ENCODE results near the gene NKD2. TPM values are rescaled to one million over a fixed set of nuclear protein-coding genes. Genes with fewer than 3 reads are reported as not detected.

The NKD2 gene
- total RNA-seq, 1 donor from 2014 or later, result not detected

DNA sequence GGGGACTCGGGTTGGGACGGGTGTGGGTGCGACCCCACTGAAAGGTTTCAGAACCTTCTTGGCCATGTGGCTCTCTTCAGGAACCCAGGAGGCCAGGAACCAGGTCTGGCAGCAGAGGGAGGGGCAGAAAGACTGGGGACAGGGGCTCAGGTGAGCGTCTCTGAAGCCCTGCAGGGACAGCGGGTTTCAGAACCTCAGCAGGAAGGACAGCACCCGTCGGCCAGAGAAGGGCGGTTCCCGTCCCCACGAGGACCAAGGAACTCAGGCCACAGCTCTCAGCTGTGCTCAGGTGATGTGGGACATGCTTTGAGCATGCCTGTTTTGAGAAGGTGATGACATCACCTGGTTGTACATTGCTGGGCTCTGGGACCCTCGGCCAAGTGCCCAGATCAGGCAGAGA, 77.5 kb downstream of the NKD2 start:
- Mint-ChIP-seq H3K4me1 (ENCODE audit: unreplicated experiment) (no peaks in the 10 kb centered on the region), H3K4me3 (ENCODE audit: unreplicated experiment) (no peak overlapping the region), H3K27ac (ENCODE audit: unreplicated experiment) (no peak overlapping the region), H3K36me3 (ENCODE audit: unreplicated experiment) (no peaks in the 10 kb centered on the region), H3K9me3 (ENCODE audit: unreplicated experiment) (no peaks in the 10 kb centered on the region), H3K27me3 (ENCODE audit: unreplicated experiment) (no peaks in the 10 kb centered on the region)
- TF ChIP-seq, protein P1, sequence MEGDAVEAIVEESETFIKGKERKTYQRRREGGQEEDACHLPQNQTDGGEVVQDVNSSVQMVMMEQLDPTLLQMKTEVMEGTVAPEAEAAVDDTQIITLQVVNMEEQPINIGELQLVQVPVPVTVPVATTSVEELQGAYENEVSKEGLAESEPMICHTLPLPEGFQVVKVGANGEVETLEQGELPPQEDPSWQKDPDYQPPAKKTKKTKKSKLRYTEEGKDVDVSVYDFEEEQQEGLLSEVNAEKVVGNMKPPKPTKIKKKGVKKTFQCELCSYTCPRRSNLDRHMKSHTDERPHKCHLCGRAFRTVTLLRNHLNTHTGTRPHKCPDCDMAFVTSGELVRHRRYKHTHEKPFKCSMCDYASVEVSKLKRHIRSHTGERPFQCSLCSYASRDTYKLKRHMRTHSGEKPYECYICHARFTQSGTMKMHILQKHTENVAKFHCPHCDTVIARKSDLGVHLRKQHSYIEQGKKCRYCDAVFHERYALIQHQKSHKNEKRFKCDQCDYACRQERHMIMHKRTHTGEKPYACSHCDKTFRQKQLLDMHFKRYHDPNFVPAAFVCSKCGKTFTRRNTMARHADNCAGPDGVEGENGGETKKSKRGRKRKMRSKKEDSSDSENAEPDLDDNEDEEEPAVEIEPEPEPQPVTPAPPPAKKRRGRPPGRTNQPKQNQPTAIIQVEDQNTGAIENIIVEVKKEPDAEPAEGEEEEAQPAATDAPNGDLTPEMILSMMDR (IDR thresholded peaks at IDR 0.05), result no peak
- no peak for DNase-seq (ENCODE audit: extremely low spot score, unreplicated experiment)

DNA sequence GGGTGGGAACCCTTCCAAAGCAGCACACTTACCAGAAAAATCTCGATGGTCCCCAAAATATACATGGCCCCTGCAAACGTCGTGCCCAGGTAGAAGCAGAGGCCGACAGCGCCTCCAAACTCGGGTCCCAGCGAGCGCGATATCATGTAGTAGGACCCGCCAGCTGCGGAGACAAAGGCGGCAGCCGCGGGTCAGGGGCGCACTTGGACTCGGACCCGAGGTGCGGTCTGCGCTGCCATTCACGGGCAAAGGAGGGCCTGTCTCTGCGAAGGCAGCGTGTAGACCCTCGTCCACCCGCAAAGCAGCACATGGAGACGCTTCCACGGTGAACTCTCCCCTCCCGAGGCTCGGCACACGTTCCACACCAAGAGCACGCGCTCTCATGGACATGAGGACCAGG, 78.3 kb downstream of the NKD2 start:
- no peaks in the 10 kb centered on the region for H3K4me1 Mint-ChIP-seq (ENCODE audit: unreplicated experiment)
- DNase-seq (ENCODE audit: extremely low spot score, unreplicated experiment), result no peak
- H3K4me3 Mint-ChIP-seq (ENCODE audit: unreplicated experiment), result no peak overlapping the region
- no peak overlapping the region for H3K27ac Mint-ChIP-seq (ENCODE audit: unreplicated experiment)
- no peaks in the 10 kb centered on the region for H3K27me3 Mint-ChIP-seq (ENCODE audit: unreplicated experiment)
- H3K9me3 Mint-ChIP-seq (ENCODE audit: unreplicated experiment), result no peaks in the 10 kb centered on the region
- TF ChIP-seq, protein P1 (IDR thresholded peaks at IDR 0.05), result no peak
- no peaks in the 10 kb centered on the region for H3K36me3 Mint-ChIP-seq (ENCODE audit: unreplicated experiment)

DNA sequence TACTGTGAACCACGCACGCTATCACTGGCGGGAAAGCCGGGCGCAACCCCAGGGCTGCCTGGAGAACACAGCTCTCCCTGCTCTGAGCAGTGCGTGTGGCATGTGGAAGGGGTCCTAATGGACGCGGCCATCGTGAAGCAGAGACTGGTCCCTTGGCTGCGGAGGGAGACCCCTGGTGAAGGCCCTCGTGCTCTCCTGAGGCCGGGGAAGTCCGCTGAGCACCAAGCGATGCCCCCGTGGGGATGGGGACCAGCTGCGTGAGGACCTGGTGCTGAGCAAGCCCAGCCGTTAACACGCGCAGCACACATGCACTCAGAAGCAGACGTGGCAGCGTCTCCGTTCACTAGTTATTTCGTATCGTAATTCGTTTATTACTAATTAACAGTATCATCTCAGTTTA, 78.8 kb downstream of the NKD2 start:
- TF ChIP-seq, protein P1 (IDR thresholded peaks at IDR 0.05), result no peak
- H3K4me3 Mint-ChIP-seq (ENCODE audit: unreplicated experiment), result no peak overlapping the region
- no peaks in the 10 kb centered on the region for H3K27me3 Mint-ChIP-seq (ENCODE audit: unreplicated experiment)
- no peaks in the 10 kb centered on the region for H3K4me1 Mint-ChIP-seq (ENCODE audit: unreplicated experiment)
- H3K36me3 Mint-ChIP-seq (ENCODE audit: unreplicated experiment), result no peaks in the 10 kb centered on the region
- H3K9me3 Mint-ChIP-seq (ENCODE audit: unreplicated experiment), result no peaks in the 10 kb centered on the region
- no peak for DNase-seq (ENCODE audit: extremely low spot score, unreplicated experiment)
- H3K27ac Mint-ChIP-seq (ENCODE audit: unreplicated experiment), result no peak overlapping the region

DNA sequence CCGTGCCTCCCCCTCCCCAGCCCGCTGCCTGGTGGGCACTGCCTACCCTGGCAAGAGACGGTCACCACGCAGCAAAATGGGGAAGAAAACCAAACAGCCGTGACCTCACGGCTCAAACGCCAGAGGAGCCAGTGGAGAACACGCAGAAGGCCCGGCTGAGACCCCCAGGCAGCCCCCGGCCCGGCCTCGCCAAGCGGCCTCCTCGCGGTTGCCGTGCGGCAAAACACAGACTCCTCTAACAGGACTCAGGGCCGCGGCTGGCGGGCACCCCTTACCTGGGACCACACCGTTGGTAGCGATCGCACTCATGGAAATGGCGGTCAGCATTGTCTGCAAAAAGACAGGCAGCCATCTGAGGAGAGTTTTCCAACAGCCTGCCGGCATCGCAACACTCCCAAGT, 79.4 kb downstream of the NKD2 start:
- H3K27ac Mint-ChIP-seq (ENCODE audit: unreplicated experiment), result no peak overlapping the region
- TF ChIP-seq, protein P1 (IDR thresholded peaks at IDR 0.05), result no peak
- no peak for DNase-seq (ENCODE audit: extremely low spot score, unreplicated experiment)
- H3K4me3 Mint-ChIP-seq (ENCODE audit: unreplicated experiment), result no peak overlapping the region
- H3K36me3 Mint-ChIP-seq (ENCODE audit: unreplicated experiment), result no peaks in the 10 kb centered on the region
- H3K27me3 Mint-ChIP-seq (ENCODE audit: unreplicated experiment), result no peaks in the 10 kb centered on the region
- no peaks in the 10 kb centered on the region for H3K9me3 Mint-ChIP-seq (ENCODE audit: unreplicated experiment)
- no peaks in the 10 kb centered on the region for H3K4me1 Mint-ChIP-seq (ENCODE audit: unreplicated experiment)

Small RNA genes lying within 50 kb of the gene (microRNA-seq; reads per million reads assigned to microRNA genes)
- gene MIR4635 (ENCODE audit: unreplicated experiment), result not detected

Other genes with a start within 250 kb of the NKD2 start
- gene ZDHHC11B, start 224.1 kb upstream of the NKD2 start, total RNA-seq, result not detected in 2 replicates
- 4.4 and 6.3 TPM in 2 replicates for gene ZDHHC11, start 157.8 kb upstream of the NKD2 start, total RNA-seq
- 38.2 and 39.4 TPM in 2 replicates for gene BRD9, start 116.0 kb upstream of the NKD2 start, total RNA-seq
- gene TRIP13, start 115.9 kb upstream of the NKD2 start, total RNA-seq, result 4.1 and 6.9 TPM in 2 replicates
- gene SLC12A7, start 103.3 kb downstream of the NKD2 start, total RNA-seq, result 9.4 and 11.5 TPM in 2 replicates
- gene SLC6A19, start 192.8 kb downstream of the NKD2 start, total RNA-seq, result not detected in 2 replicates
- not detected in 2 replicates for gene SLC6A18, start 216.6 kb downstream of the NKD2 start, total RNA-seq

Measured in osteocyte (in vitro differentiated cells).